Left forelimb (tissue), 1 donor: ENCODE data around the gene DNMT3A.

ENCODE experiments used
- DNase-seq: peaks from one replicate; pipeline ENCODE4 v3.0.0-alpha.2; 2018; ENCODE audit warnings: low spot score

The DNMT3A gene

GRCh38 chr2:25201794-25202193 is 139.9 kb downstream of the DNMT3A start:
- DNase-seq: no peak

DNA sequence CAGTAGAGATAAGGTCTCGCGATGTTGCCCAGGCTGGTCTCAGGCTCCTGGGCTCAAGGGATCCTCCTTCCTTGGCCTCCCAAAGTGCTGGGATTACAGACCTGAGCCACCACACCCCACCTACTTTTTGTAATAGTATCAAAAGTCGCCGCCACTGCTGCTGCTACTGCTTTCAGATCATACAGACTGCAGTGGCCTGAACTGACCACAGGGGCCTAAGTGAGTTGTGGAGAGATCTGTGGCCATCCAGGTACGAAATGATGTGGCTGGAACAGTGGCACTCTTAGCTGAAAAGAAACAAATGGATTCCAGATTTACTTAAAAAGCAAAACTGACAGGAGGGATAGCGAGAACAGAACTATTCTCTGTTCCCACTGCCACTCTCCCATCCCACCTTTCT is 140.5 kb downstream of the DNMT3A start:
- no peak for DNase-seq

DNA sequence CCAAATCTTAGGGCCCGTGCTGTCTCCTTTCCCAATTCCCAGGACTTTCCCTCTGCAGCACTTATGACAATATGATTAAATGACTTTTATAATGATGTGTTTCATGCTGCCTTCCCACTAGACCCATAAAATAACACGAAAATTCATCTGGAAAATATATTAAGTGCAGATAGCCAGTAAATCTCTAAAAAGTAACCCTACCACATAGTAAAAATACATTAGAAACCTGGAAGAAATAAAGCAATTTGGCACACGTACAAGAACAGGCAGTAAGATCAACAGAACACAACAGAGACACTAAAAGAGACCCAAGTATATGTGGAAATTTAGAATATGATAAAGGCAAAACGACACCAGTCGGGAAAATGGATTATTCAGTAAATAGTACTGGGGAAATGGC is 143.1 kb downstream of the DNMT3A start:
- no peak for DNase-seq

GRCh38 chr2:25198209-25198525 is 143.6 kb downstream of the DNMT3A start:
- DNase-seq: no peak

DNA sequence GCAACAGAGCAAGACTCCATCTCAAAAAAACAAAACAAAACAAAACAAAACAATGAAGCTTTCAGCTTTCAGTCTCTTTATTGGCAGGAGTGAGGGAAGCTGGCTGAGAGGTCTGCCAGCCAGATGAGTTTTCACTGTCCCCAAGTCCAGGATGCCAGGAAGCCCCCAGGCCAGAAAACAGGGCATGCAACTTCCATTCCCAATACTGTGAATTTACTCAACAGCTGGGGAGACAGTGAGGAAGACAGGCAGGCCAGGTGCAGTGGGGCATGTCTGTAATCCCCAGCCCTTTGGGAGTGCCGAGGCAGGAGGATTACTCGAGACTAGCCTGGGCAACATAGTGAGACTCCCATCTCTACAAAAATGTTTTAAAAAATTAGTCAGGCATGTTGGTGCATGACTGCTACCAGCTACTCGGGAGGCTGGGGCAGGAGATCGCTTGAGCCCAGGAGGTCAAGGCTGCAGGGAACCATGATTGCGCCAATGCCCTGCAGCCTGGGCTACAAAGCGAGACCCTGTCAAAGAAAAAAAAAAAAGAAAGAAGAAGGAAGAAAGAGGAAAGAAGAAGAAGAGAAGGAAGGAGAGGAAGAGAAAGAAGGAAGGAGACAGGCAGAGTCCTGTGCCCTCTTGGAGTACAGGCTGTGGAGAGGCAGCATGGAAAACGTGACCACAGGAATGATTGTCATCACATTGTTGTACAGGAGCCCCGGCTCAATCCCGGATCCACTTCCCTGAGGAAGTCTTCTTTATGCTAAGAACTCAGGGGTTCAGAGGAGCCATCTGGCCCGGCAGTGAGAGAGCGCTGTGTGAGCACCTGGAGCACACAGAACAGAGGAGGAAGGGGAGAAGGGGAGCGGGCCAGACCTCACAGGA is 144.2 kb downstream of the DNMT3A start:
- no peak for DNase-seq

GRCh38 chr2:25194576-25195122 is 147.1 kb downstream of the DNMT3A start:
- no peak for DNase-seq

GRCh38 chr2:25190536-25190935 is 151.2 kb downstream of the DNMT3A start:
- DNase-seq: no peak

DNA sequence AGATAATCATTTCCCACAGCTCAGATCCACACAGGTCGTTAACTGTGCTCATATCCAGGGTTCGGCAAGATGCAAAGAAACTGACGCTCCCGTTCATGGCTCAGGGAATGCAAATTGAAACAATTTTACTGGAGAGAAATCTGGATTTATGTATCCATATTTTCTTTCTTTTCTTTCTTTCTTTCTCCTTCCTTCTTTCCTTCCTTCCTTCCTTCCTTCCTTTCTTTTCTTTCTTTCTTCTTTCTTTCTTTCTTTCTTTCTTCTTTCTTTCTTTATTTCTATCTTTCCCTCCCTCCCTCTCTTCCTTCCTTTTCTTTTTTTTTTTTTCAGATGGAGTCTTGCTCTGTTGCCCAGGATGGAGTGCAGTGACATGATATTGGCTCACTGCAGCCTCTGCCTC is 153.3 kb downstream of the DNMT3A start:
- no peak for DNase-seq

DNA sequence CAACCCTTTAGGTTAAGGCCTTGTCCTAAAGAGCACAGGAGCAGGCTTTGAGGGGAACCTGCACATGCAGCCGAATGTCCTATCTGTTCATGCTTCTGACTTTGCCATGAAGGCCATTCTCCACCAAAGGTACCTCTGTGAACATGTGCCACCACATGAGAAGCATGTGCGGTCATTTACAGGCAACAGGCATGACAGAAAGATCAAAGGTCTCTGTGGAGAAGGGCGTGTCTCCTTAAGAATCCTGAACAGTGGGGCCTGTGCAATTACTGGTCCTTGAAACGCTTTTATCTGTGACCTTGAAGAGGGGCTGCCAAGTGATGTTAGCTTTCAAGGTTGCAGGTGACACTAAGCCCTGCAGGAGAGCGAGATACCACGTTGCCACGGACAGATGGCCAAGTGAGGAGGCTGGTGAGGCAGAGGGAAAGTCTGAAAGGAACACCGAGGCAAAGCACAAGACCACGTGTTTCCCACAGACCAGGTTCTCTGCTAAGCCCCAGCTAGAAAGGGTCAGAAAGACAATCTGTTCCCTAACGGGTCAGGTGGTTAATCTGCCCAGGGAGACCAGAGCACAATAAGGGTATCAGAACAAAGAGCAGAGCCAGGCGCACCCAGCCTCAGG is 153.9 kb downstream of the DNMT3A start:
- DNase-seq: no peak

- DNase-seq: no peak
Measured at GRCh38 chr2:25184254-25184653, 157.5 kb downstream of the DNMT3A start.

- no peak for DNase-seq
Measured at GRCh38 chr2:25178976-25179375, 162.7 kb downstream of the DNMT3A start.
